H4 (cell line): ENCODE results near the gene AFF3. TPM values are rescaled to one million over a fixed set of nuclear protein-coding genes. Genes with fewer than 3 reads are reported as not detected.
"Not testable (repeated sequence)": the region's sequence is repeated elsewhere in the genome, so short reads cannot be mapped to it uniquely, and the experiment has no call there.

Source experiments
- DNase-seq: peaks from one replicate; pipeline ENCODE4 v3.0.0-alpha.2; 2015; ENCODE audit warnings: low spot score
- total RNA-seq: library from RNA; depleted of rRNA; stranded (reverse); fragments of >200 nt; shearing (Covaris generic); gene quantifications from 2 replicates; pipeline ENCODE4 v1.2.3, GENCODE V29; 2014

AFF3 gene
- total RNA-seq, 1 experiment from 2014 or later, result 0.37 TPM

DNA sequence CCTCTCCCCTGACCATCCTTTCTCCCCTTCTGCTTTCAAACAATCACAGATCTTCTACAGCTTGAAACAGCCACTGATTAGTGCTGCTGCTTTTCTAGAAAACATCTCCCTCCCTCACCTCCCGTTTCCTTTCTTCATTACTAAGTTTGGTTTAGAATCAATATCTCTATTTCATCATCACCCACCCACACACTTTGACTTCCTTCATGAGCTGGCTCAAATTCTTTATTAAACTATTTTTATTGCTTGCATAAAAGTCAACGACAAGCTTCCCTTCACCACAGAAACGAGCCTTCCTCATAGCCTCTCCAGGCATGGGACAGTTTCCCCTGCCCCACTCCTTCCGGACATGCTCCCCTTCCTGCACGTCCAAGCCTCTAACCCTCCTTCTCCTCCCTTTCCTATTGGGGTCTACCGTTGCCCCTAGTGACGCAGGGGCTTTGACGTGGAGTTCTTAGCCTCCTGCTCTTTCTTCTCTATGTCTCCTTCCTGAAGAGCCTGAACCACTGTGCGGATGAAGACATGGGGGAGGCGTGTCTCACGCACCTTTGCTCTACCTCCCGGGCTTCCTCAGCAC is 172.0 kb downstream of the AFF3 start:
- DNase-seq, result no peak

DNA sequence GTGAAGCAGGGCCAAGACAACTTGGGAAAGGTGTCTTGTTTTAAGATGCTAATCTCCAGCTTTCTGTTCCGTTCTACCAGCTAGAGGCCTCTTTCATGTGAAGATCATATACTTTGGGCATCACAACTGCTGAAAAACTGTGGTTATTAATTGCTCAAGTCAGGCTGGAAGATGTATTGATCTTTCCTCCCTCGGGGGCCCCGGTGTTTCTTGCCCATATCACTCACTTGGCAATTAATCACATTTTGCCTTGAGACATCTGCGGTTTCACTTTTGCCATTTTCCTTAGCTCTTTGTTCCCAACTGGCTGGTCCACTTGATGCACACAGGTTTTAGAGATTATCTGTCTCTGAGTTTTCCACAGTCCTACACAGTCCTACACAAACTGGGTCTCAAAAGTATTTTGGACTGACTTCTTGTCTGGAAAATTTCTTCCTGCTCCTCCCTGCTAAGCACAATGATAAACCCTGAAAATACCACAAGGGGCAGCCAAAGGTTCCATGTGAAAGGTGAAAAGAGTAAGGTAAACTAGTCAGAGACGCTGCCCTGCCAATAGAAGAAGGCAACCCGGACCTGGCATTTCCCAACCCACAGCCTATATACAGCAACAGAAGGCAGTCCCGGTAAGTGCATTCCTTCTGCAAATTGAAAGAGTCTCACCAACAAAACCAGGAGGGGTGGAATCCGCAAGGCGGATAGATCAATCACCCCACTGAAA is 181.0 kb downstream of the AFF3 start:
- DNase-seq, result no peak

DNA sequence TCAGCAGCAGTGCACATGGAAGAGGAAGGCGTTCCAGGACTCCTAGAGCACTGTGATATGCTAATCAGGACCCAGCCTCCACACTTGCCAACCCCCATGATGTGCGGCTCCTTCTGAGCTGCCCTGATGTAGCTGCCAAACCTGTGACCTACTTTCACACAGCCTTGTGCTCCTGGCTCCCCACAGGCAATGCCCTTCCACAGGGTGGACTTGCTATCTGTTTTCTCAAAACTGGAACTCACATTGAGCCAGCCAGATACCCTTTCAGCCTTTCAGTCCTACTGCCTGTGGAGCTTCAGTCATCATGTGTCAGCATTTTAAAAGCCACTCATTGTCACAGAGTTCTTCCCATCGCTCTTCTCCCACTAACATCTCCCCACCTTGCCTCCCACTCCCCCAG is 181.6 kb downstream of the AFF3 start:
- no peak for DNase-seq

DNA sequence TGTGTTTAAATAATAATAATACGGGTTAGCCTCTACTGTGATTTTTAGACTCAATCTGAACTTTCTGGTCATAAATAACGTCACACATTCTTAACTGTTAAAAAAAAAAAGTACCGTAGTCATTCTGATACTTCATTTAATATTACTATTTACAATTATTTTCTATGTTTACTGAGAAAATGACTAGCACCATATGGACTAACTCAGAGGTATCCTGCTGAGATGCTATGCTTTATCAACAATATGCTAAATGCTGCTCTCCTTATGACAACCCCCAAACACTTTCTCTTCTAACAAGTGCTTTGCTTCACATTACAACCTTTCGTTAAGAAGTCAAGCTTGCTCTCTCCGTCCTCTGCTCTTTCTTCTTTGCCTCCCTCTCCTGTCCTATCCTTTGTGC is 182.1 kb downstream of the AFF3 start:
- DNase-seq, result no peak

DNA sequence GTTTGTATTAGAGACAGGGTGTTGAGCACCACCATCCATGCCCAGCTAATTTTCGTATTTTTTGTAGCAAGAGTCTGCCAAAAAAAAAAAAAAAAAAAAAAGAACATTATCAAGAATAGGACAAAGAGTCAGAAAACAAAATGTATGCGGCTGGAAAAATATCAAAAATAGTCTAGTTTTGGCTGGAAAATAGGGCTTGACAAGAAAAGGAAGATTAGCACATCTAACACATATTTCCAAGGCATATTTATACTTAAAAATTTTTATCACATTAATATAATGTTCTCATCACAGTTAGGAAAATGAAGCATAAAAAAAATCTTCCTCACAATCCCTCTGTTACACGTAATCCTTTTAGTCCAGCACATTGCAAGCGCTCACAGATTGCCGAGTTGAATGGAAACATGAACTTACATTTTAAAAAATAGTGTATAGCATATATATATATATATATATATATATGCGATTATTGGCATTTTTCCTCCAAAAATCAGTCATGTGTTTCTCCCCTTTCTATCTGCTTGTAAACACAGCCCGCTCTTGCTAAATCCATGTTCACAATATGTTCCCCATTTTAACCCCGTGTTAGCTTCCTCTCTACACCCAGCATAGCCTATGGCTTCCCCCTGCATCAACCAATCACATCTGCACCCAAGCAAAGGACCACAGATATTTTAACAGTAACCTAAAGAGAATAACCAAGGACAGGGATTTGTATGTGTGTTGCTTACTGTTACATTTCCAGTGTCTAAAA is 183.0 kb downstream of the AFF3 start:
- no peak for DNase-seq

DNA sequence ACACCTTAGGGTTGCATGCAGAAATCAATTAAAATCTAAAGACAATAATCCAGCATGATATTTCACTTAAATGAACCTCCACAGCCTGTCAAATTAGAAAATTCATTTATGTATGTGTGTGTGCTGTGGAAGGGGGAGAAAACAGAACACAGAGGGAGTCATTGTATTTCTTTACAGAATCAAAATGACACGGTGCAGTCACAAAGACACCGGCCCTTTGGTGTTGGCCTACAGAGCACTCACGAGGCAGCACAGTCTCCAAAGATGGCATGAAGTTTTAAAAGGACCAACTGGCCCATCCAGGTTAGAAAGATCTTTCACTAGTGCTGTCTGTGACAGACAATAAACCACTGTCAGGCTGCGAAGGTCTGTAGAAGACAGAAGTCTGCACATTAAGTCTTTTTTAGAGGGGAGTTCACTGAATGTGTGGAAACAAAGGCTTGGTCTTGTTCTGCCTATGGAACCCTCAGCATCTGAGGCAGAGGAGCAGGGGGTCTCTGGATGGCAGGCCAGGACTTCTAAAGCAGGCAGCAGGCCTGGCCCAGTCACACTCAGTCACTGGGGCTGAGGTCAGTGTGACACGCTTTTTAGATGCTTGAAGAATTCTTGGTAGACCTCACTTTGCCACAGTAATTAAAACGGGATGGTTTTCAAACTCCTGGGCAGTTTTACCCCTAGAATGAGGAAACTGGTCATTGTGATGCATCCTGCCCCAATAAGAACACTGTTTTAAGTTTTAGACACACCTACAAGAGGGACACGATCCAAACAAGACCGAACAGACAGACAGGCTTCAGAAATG is 184.9 kb downstream of the AFF3 start:
- no peak for DNase-seq

DNA sequence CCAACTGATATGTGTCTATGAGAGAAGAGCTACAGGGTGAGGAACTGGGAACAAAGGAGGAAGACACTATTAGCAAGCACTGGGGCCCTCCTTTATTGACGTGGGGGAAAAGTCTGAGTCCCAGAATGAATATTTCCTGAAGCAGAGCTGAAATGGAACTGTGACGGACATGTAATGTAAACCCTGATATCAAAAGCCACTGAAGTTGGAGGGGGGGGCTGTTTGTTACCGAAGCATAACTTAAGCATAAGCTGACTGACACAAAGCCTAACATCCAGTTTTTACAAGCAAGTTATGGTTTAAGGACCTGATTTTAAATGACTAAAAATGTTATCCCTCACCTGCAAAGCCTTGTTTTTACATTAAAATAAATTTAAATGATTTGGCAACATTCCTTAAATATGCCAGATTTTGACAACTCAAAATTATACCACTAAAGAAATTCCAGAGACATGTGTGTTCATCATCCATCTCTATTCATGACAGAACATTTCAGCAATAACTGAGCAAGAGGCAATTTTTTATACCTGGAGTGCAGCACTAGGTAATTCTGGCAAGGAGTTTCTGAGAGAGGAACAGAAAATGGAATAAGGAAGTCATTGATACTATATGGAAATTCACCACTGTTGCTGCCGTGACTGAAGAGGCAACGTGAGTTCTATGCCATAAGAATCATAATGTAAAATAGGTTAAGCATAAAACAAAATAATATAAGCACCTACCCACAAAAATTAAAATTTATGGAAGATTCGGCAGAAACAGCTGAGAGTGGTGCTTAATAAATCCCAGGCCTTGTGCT is 186.0 kb downstream of the AFF3 start:
- DNase-seq, result no peak

DNA sequence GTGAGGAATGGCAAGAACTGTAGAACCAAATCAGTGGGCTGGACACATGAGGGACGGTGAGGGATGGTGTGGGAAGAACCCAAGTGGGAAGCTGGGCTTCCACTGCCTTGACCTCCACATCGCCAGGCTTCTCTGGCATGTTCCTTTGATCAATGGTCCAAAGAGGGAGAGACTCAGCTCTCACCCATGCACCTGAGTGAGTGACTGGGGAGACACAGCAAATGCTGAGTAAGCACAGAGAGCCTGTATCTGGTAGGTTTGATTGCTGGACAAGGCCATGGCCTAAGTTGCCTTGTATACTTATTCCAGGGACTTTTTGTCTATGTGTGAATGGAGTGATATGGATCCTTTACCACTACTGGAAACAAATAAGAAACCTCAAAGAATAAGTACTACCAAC is 188.6 kb downstream of the AFF3 start:
- DNase-seq, result no peak

DNA sequence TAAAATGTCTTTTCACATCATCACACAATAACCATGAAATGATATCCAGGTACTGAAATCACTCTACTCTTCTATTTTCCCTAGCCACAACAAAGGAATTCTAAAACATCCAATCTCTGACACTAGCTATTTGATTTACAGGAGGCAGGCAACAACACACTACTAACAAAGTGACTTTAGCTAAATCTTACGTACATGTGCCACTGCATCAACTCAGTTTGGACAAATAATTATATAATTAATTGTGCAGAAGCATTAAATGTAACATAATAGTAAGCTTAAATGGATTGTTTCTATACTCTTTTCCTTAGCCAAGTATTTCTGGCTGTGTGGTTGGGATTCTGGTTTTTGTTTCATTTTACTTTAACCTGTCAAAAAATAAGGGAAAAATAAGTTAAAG is 192.4 kb downstream of the AFF3 start:
- DNase-seq, result no peak

DNA sequence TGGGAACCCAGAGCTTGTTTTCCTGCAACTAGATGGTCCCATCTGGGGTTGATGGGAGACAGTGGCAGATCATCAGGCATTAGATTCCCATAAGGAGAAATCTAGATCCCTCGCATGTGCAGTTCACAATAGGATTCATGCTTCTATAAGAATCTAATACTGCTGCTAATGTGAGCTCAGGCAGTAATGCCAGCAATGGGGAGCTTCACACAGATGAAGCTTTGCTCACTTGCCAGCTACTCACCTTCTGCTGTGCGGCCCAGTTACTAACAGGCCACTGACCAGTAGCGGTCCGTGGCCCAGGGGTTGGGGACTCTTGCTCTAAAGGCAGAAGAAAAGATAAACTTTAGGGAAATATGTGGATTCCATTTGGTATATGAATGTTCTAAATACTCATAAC is 192.9 kb downstream of the AFF3 start:
- no peak for DNase-seq

DNA sequence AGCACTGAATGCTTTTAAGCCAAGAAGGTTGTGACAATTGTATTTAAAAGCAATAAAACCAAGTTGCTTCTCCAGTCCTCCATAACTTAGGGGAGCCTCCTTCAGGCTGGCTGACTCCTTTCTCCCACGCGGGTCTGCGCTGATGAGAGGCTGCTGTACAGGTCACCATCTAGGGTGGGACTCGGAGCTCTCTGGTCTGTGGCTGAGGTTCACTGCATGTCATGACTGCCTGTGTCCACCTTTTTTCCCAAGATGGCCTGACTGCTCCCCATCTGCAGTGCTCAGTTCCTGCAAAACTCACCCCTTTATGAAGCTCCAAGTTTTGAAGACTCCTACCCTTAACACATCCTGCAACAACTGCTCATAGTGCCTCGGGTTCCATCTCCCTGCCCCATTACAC is 194.4 kb downstream of the AFF3 start:
- no peak for DNase-seq

DNA sequence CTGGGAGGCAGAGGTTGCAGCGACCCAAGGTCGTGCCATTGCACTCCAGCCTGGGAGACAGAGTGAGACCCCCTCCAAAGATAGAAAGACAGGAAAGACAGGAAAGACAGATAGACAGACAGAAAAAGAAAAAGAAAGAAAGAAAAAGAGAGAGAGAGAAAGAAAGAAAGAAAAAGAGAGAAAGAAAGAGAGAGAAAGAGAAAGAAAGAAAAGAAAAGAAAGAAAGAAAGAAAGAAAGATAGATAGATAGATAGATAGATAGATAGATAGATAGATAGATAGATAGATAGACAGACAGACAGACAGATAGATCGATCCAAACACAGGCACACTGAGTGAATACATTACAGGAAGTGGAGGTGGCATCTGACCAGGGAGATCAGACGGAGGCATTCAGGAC is 195.0 kb downstream of the AFF3 start:
- DNase-seq, result not testable (repeated sequence)

DNA sequence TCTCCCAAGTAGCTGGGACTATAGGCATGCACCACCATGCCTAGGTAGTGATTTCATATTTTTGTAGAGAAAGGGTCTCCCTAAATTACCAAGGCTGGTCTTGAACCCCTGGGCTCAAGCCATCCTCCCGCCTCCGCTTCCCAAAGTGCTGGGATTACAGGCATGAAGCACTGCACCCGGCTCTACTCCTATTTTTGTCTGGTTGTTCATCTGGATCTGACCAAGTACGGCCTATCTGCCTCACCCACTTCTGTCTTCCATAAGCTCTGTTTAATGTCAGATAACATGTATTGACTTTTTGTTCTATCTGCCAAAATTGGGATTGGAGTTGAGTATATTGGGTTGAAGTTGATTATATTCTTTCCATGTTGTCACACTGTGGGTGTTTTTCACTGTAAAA is 198.4 kb downstream of the AFF3 start:
- DNase-seq, result no peak

DNA sequence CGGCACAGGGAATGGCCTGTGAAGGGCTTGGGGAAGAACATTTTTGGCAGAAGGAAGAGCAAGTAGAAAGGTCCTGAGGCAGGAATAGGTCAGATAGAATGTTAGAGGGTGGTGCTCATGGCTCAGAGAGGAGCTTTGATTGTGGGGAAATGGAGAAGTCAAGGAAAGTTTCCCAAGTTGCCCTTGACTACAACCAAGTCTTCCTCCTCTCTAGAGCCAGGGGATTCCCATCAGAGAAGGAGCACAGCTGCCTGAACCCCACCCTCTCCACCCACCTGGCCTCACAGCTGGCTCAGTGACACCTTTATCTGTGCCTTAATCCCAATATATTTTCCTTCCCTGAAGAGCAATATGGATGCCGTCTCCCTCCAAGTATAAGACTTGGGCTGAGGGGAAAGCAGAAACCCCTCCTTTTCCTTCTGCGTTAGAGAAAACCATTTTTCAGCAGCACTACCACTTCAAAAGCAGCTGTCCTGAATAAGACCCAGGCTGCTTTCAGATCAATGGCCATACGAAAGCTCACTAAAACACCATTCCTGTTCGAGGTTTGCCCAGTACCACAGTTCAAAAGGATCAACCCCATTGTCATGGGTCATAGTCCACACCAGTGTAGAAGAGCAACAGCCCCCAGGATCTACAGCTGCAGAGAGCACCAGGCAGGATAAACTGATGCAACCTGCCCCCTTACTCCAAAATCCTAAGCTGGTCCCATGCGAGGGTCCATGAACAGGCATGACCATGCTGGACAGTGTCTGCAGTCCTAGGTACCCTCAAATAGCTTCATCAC is 199.6 kb downstream of the AFF3 start:
- no peak for DNase-seq

DNA sequence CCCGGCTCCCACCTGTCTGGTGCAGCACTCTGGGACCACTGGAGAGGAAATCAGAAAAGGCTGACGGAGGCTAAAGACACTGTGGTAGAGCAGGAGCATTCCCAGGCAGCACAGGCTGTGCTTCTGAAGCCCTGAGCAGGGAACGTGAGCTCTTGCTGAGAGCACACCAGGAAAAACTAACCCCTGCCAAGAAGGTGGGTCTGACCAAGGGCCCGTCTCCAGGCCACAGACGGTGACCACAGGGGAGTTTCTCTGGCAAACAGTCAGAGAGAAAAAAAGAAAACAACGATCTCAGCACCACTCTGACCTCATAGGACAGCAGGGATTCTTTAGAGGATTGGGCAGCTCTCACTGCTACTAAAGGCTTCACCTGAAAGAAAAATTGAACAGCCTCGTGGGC is 201.4 kb downstream of the AFF3 start:
- peak; percentile 52 for DNase-seq

DNA sequence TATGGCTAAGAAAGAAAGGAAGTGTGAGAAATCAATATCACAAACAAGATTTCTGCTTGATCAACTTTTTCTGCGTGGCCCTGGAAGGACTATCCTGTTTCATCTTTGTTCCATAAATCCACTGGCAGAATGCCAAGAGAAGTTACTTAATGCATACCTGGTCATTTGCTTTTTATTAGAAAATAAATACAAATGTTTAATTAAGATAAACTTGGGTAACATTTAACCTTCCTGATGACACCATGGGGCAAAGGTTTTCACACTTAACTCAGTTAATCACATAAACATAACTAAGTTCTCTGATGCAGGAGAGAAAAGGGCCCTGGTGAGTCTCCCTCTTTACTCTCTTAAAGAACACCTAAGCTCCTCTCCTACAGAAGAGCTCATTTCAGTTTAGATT is 203.3 kb downstream of the AFF3 start:
- DNase-seq, result no peak

DNA sequence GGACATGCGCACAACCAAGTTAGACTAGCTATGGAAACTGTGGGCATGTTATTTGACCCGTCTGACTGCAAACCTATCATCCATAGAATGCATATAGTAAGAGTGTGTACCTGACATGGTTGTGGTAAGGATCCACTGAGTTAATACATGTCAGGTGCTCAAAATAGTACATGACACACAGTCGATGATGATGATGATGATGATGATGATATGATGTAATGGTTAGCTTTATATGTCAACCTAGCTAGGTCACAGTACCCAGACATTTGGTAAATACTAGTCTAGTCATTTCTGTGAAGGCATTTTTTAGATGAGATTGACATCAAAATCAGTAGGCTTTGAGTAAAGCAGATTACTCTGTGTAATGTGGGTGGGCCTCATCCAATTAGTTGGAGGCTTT is 204.1 kb downstream of the AFF3 start:
- DNase-seq, result no peak

DNA sequence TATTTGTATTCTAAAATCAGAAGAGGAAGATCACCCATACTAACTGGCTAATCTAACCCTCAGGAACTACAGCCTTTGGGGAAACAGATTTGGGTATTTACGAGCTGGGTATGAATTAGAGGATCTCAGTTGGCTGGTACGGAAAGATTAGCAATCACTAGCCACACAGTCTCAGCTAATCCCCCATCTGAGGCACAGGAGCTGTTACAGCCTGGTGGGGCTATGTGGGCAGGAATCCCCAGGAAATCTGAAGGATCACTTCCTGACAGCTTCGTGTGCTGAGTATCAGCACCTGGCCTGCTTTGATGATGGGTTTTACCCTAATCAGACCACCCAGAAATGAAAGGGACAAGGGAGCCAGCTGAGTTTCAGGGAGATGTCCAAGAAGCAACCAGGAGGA is 206.3 kb downstream of the AFF3 start:
- DNase-seq, result no peak

DNA sequence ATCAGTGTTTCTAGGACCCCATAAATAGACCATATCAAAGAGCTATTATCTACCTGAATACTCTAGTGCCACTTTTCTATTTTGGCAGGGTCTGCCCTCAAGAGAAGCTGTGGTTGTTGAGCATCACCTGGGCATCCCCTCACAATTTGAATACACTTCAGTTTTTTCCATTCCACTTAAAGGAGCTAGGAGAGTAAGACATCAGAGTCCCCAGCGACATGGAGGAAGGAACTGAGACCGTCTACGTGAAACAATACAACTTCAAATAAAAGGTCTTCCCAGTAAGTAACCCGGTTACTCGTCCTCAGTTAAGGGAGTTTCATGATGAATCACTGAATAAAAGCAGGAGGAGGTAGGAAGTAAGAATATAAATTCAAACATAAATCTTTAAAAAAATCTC is 206.7 kb downstream of the AFF3 start:
- DNase-seq, result no peak

DNA sequence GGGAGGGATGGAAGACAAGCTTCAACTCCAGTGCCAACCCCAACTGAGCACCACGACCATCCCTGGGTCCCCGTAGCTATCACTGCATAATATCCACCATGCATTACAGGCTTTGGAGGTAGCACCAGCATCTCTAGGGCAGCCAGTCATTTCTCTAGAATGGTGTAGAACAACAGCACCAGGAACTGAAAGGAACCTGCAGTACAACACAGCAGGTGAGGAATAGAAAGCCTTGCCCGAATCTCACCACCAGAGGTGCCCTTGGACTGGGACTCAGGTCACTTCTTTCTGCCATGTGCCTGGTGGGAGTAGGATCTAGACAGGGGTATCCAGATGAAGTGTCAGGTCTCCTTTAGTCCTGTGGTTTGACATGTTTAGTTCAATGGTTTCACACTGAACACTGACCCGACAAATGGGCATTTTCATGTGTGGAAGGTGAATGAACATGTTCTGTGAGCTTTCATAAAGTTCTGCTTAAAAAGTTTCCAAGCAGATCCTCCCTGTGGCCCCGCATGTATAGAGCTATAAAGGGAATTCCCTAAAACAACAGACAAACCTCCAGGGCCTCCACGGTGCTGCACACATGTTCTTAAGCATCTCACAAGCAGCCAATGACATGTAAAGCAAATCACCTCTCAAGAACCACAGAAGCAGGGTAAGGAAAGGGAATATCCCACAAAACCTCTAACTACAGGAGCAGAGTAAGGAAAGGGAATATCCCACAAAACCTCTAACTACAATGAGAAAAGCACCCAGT is 208.3 kb downstream of the AFF3 start:
- DNase-seq, result no peak
